GM12878 (cell line): ENCODE data around the gene MYOM3. TPM values are rescaled to one million over a fixed set of nuclear protein-coding genes. Genes with fewer than 3 reads are reported as not detected.

Experiments
- ATAC-seq: fragments of 200-7000 bp; cut with Tn5 transposase; 3 replicates; pipeline ENCODE4 v1.9.1; 2020; ENCODE audit warnings: mild to moderate bottlenecking, moderate library complexity
- BruUV-seq: library from RNA; stranded (reverse); fragments of 400-500 nt; replicated peaks from 2 replicates; lab custom pipeline; 2021; lab: Mats Ljungman, UMichigan
- CTCF ChIA-PET: fragments of 300-600 bp; sonication (Branson Sonifier 250); formaldehyde crosslinking; extraction: SDS; loops from one replicate; lab custom pipeline; 2021; ENCODE audit warnings: inconsistent platforms; lab: Yijun Ruan, JAX
- POLR2A ChIA-PET: fragments of 350-600 bp; formaldehyde crosslinking; extraction: SDS; loops from one replicate; lab custom pipeline; 2021; ENCODE audit warnings: inconsistent platforms; lab: Charles Lee
- RAD21 ChIA-PET: fragments of 300-600 bp; sonication (Branson Sonifier 250); formaldehyde crosslinking; loops from one replicate; lab custom pipeline; 2023; ENCODE audit warnings: antibody characterized with exemption; ENCODE audit not compliant: unreplicated experiment; lab: Charles Lee
- SMC1A ChIA-PET: fragments of 300-600 bp; sonication (Branson Sonifier 250); formaldehyde crosslinking; loops from one replicate; lab custom pipeline; 2023; ENCODE audit not compliant: unreplicated experiment, uncharacterized antibody; lab: Charles Lee
- DNase-seq: peaks from one replicate; pipeline ENCODE4 v3.0.0-alpha.2; 2011; ENCODE audit warnings: low read depth, low spot score
- FAIRE-seq: peaks from 3 replicates; lab custom pipeline; 2011; peaks lifted over from hg19 to GRCh38; lab: Jason Lieb, UNC
- H2AFZ ChIP-seq: 2 replicates; pipeline ENCODE4 v1.6.0; 2011; ENCODE audit warnings: low read depth, low read length, control low read depth; ENCODE audit not compliant: control insufficient read depth
- H3K27ac ChIP-seq: 2 replicates; pipeline ENCODE4 v1.5.1; 2011; ENCODE audit warnings: control low read depth; ENCODE audit not compliant: control insufficient read depth, insufficient read depth
- H3K27me3 ChIP-seq, 2 experiments: replicated peaks in 1 of 2; 2 replicates each; pipeline versions ENCODE4 v1.6.0 to v1.6.1; 2011; ENCODE audit warnings: low read length in 1 of 2; ENCODE audit not compliant: control insufficient read depth in 2 of 2, insufficient read depth in 2 of 2
- H3K36me3 ChIP-seq, 2 experiments: 2 replicates each; pipeline ENCODE4 v1.5.1; 2011; ENCODE audit warnings: low read length in 1 of 2; ENCODE audit not compliant: control insufficient read depth in 2 of 2, insufficient read depth in 2 of 2
- H3K4me1 ChIP-seq: 2 replicates; pipeline ENCODE4 v1.6.1; 2011; ENCODE audit warnings: mild to moderate bottlenecking, low read length, moderate library complexity, mixed read lengths; ENCODE audit not compliant: control insufficient read depth, insufficient read depth
- H3K4me2 ChIP-seq: 2 replicates; pipeline ENCODE4 v1.6.0; 2011; ENCODE audit warnings: control low read depth; ENCODE audit not compliant: control insufficient read depth, insufficient read depth
- H3K4me3 ChIP-seq: fragments of 200-600 bp; sonication (generic); 2 replicates; pipeline ENCODE4 v1.5.1; 2016
- H3K79me2 ChIP-seq: 2 replicates; pipeline ENCODE4 v1.6.0; 2011; ENCODE audit warnings: low read length; ENCODE audit not compliant: control insufficient read depth, insufficient read depth
- H3K9ac ChIP-seq: 2 replicates; pipeline ENCODE4 v1.8.0; 2011; ENCODE audit warnings: low read length, control low read depth, mixed read lengths; ENCODE audit not compliant: control insufficient read depth, insufficient read depth
- H3K9me3 ChIP-seq: replicated peaks from 3 replicates; pipeline ENCODE4 v1.5.1; 2011; ENCODE audit warnings: mild to moderate bottlenecking, low read length; ENCODE audit not compliant: control insufficient read depth, insufficient read depth
- H4K20me1 ChIP-seq: 2 replicates; pipeline ENCODE4 v1.6.0; 2011; ENCODE audit not compliant: control insufficient read depth, insufficient read depth
- ATF7 ChIP-seq: fragments of 450-650 bp; IDR thresholded peaks from 2 replicates; pipeline ENCODE4 v1.6.1; 2016; ENCODE audit warnings: low read depth, mild to moderate bottlenecking
- BCL11A ChIP-seq: IDR thresholded peaks from 2 replicates; pipeline ENCODE4 v1.6.1; 2011; ENCODE audit warnings: low read depth, low read length
- CBX3 ChIP-seq: fragments of 200-600 bp; sonication (generic); IDR thresholded peaks from 2 replicates; pipeline ENCODE4 v1.6.1; 2016; ENCODE audit warnings: low read depth, borderline replicate concordance
- CHD2 ChIP-seq: IDR thresholded peaks from 2 replicates; pipeline ENCODE4 v1.6.1; 2011; ENCODE audit warnings: low read depth, low read length, improper control_type of control experiment, borderline replicate concordance
- EED ChIP-seq: sonication (generic); IDR thresholded peaks from 2 replicates; pipeline ENCODE4 v1.6.1; 2016; ENCODE audit warnings: antibody characterized with exemption, low read depth
- IKZF2 ChIP-seq, 2 experiments: fragments of 450-650 bp; IDR thresholded peaks; 2 replicates each; pipeline ENCODE4 v1.6.1; 2017; ENCODE audit warnings: mild to moderate bottlenecking in 2 of 2, moderate library complexity in 2 of 2
- KAT2A ChIP-seq: conservative IDR thresholded peaks from 2 replicates; pipeline ENCODE4 v1.6.1; 2011; ENCODE audit warnings: low read depth, low read length; ENCODE audit not compliant: control insufficient read depth
- NFYB ChIP-seq: IDR thresholded peaks from 2 replicates; pipeline ENCODE4 v1.6.1; 2011; ENCODE audit warnings: low read depth, mild to moderate bottlenecking, low read length, improper control_type of control experiment, moderate library complexity; ENCODE audit not compliant: insufficient read depth
- NRF1 ChIP-seq: conservative IDR thresholded peaks from 2 replicates; pipeline ENCODE4 v1.6.1; 2011; ENCODE audit warnings: mild to moderate bottlenecking, low read depth, low read length, improper control_type of control experiment
- POLR2A ChIP-seq: IDR thresholded peaks from 2 replicates; pipeline ENCODE4 v1.6.1; 2011; ENCODE audit warnings: low read depth, mild to moderate bottlenecking, low read length
- POLR2AphosphoS5 ChIP-seq: IDR thresholded peaks from 2 replicates; pipeline ENCODE4 v1.6.1; 2011; ENCODE audit warnings: mild to moderate bottlenecking, low read length, inconsistent platforms
- RAD21 ChIP-seq: IDR thresholded peaks from 2 replicates; pipeline ENCODE4 v1.6.1; 2011; ENCODE audit warnings: mild to moderate bottlenecking, low read depth, low read length, moderate library complexity; ENCODE audit not compliant: insufficient read depth
- RB1 ChIP-seq: fragments of 450-650 bp; formaldehyde crosslinking; IDR thresholded peaks from 2 replicates; pipeline ENCODE4 v1.6.1; 2017; ENCODE audit warnings: mild to moderate bottlenecking, borderline replicate concordance
- RBBP5 ChIP-seq: fragments of 200-600 bp; sonication (generic); conservative IDR thresholded peaks from 2 replicates; pipeline ENCODE4 v1.6.1; 2016
- SMAD1 ChIP-seq: fragments of 450-650 bp; IDR thresholded peaks from 2 replicates; pipeline ENCODE4 v1.6.1; 2018; ENCODE audit warnings: mild to moderate bottlenecking, low read depth; ENCODE audit not compliant: partially characterized antibody
- SMC3 ChIP-seq: IDR thresholded peaks from 2 replicates; pipeline ENCODE4 v1.6.1; 2011; ENCODE audit warnings: low read length, improper control_type of control experiment, borderline replicate concordance
- TAF1 ChIP-seq: IDR thresholded peaks from 2 replicates; pipeline ENCODE4 v1.6.1; 2011; ENCODE audit warnings: mild to moderate bottlenecking, low read depth, low read length, borderline replicate concordance
- YBX1 ChIP-seq: fragments of 450-650 bp; IDR thresholded peaks from 2 replicates; pipeline ENCODE4 v1.6.1; 2016; ENCODE audit warnings: antibody characterized with exemption
- YY1 ChIP-seq: IDR thresholded peaks from 2 replicates; pipeline ENCODE4 v1.6.1; 2011; ENCODE audit warnings: low read depth, mild to moderate bottlenecking, low read length
- ZNF274 ChIP-seq: IDR thresholded peaks from one replicate; pipeline ENCODE4 v1.8.0; 2011; ENCODE audit not compliant: insufficient read length, insufficient read depth
- WGBS: methylation state at CpG from one replicate; pipeline ENCODE4 v1.1.6; 2016; ENCODE audit warnings: low lambda C conversion rate; ENCODE audit not compliant: insufficient replicate concordance, insufficient coverage; ENCODE audit errors: missing lambda C conversion rate; 5-methylcytosine and 5-hydroxymethylcytosine counted together
- in situ Hi-C: fragments of 300-500 bp; cut with MboI; formaldehyde crosslinking; loops from 9 replicates; pipeline ENCODE4 v1.14.3; 2018; ENCODE audit warnings: mixed read lengths
- intact Hi-C: fragments of 100-400 bp; cut with micrococcal nuclease; formaldehyde crosslinking; loops from one replicate; pipeline ENCODE4 v1.14.2; 2022; ENCODE audit not compliant: unreplicated experiment
- polyA plus RNA-seq, 11 experiments: library from polyadenylated mRNA; depleted of rRNA in 4 of 11; unstranded in 6 of 11; stranded (reverse) in 5 of 11; fragments of >200 nt; fragmentation: Nextera tagmentation in 4 of 11; fragmentation: Illumina TruSeq in 1 of 11; extraction: Ambion mirVana in 4 of 11; extraction: Trizol in 1 of 11; gene quantifications; 1 replicate in 1 of 11; 2 replicates in 10 of 11; pipeline versions ENCODE4 v1.2.1 to v1.2.3, GENCODE V29; 2011 to 2016; ENCODE audit warnings: inconsistent platforms in 2 of 11, missing spikeins in 2 of 11, low read depth in 1 of 11
- total RNA-seq, 4 experiments: library from RNA; depleted of rRNA in 3 of 4; stranded (reverse); fragments of >200 nt in 3 of 4; fragmentation: Illumina TruSeq in 1 of 4; extraction: Trizol in 1 of 4; gene quantifications; 2 replicates each; pipeline versions ENCODE4 v1.2.1 to v1.2.3, GENCODE V29; 2013 to 2021
- TF ChIP-seq, protein P1 (sequence below), 3 experiments: IDR thresholded peaks in 2 of 3; conservative IDR thresholded peaks in 1 of 3; 2 replicates each; pipeline ENCODE4 v1.5.1; 2011; ENCODE audit warnings: low read depth in 3 of 3, low read length in 3 of 3, mild to moderate bottlenecking in 3 of 3, control low read depth in 2 of 3, moderate library complexity in 2 of 3, inconsistent platforms in 1 of 3, mixed read lengths in 1 of 3; ENCODE audit not compliant: control insufficient read depth in 2 of 3, insufficient read depth in 1 of 3; ENCODE audit errors: extremely low read depth in 1 of 3

Gene MYOM3
- total and polyA plus RNA-seq, 10 of the 15 experiments (the other 5 are each of a cell fraction or from before 2014, with no cell fraction given), result 0.06 TPM; not detected in 9

DNA sequence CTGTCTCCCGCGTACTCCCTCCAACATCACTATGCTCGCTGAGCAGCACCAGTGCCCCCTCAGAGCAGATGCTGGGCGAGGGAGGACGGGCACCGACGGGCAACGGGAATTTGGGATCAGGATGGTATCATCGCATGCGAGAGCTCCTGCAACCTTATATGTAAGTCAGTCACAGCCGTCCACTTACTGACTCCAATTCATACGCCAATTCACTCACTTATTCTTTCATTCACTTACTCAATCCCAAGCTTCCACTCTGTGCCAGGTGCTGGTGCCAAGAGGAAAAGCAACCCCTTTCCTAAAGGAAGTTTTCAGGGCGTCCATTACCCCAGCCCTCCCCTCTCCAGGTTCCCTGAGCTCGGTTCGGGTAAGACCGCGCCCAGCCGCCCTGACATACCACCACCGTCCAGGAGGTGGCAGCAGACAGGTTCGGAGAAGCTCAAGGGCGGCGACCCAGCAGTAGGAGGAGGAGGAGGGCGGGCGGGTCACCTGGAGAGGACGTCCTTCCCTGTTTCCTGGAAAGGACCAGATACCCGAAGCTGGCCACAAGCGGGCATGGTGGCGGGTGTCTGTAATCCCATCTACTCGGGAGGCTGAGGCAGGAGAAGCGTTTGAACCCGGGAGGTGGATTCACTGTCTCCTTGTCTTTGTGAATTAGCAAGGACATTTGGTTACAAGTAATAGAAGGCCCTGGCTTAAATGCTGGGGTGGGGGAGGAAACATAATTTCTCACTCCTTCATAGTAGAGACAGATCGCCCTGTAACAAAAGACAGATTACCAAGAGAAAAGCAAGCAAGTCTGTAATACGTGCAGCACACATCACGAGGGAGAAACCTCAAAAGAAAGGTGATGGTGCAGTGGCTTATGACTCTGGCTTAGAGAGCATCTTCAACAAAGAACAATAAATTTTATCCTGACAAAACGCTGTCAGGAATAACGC is 38.6 kb upstream of the MYOM3 start:
- POLR2A ChIA-PET, result interaction anchor here (0.6 to 1.6 kb wide), 3 partner anchors 51 to 241 kb away, joined by 3 read pairs; no protein-coding TSS in a partner anchor
- CTCF ChIA-PET, result interaction anchor here (0.5 to 10.4 kb wide), 47 partner anchors 8 to 1747 kb away, joined by 3 to 134 read pairs (median 4); partner anchors contain the start of genes IFNLR1 and NIPAL3

More for the DNA sequence above, 38.6 kb upstream of the MYOM3 start:
- ATAC-seq (peak; percentile 98), DNase-seq (peak; percentile 24), FAIRE-seq (peak; percentile 92)
- peak overlapping the region; percentile 48 for H2AFZ ChIP-seq
- 10% methylated on average over 31 of the region's 36 CpGs for WGBS
- H4K20me1 ChIP-seq, result no peaks in the 10 kb centered on the region; the same call in 1 of the 2 replicates
- no peak for TF ChIP-seq POLR2AphosphoS5
- no peak for TF ChIP-seq RBBP5
- TF ChIP-seq POLR2A, result no peak
- TF ChIP-seq ATF7, result no peak
- no peak for TF ChIP-seq BCL11A
- no peak for TF ChIP-seq YY1
- TF ChIP-seq, protein P1, sequence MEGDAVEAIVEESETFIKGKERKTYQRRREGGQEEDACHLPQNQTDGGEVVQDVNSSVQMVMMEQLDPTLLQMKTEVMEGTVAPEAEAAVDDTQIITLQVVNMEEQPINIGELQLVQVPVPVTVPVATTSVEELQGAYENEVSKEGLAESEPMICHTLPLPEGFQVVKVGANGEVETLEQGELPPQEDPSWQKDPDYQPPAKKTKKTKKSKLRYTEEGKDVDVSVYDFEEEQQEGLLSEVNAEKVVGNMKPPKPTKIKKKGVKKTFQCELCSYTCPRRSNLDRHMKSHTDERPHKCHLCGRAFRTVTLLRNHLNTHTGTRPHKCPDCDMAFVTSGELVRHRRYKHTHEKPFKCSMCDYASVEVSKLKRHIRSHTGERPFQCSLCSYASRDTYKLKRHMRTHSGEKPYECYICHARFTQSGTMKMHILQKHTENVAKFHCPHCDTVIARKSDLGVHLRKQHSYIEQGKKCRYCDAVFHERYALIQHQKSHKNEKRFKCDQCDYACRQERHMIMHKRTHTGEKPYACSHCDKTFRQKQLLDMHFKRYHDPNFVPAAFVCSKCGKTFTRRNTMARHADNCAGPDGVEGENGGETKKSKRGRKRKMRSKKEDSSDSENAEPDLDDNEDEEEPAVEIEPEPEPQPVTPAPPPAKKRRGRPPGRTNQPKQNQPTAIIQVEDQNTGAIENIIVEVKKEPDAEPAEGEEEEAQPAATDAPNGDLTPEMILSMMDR (IDR thresholded peaks at IDR 0.05 in 2 of 3, conservative IDR thresholded peaks at IDR 0.05 in 1 of 3; ENCODE audit: control insufficient read depth in 2 of 3, extremely low read depth in 1 of 3, insufficient read depth in 1 of 3, low read depth in 3 of 3, low read length in 3 of 3), result peak; percentile 76 to 93 (median 87)
- TF ChIP-seq SMAD1, result no peak
- no peak for TF ChIP-seq TAF1
- 0 out of 2 replicates have a peak, but pooled peaks have one; percentile 27 for TF ChIP-seq EED
- TF ChIP-seq YBX1, result no peak
- peak; percentile 60; the same call in 1 of the 2 replicates for TF ChIP-seq SMC3
- peak; percentile 44; the same call in 1 of the 2 replicates for TF ChIP-seq RB1
- TF ChIP-seq NFYB, result no peak
- no peak for TF ChIP-seq KAT2A
- TF ChIP-seq CBX3, result no peak
- TF ChIP-seq CHD2, result no peak
- peak; percentile 91 for TF ChIP-seq RAD21
- TF ChIP-seq ZNF274, result no peak
- no peak for TF ChIP-seq NRF1
- no peak for TF ChIP-seq IKZF2 (IDR thresholded peaks at IDR 0.05)
- in situ Hi-C loops (no loop called here), intact Hi-C loops (loop anchor here (1.0 to 5.0 kb wide), 3 partner anchors 48 to 242 kb away; no protein-coding TSS in a partner anchor)
- no peak overlapping the region for H3K4me3 ChIP-seq
- peak overlapping the region; percentile 62 for H3K4me2 ChIP-seq
- H3K27ac ChIP-seq, result no peak overlapping the region
- no peaks in the 10 kb centered on the region for H3K79me2 ChIP-seq
- RAD21 ChIA-PET, result interaction anchor here (0.6 to 4.9 kb wide), 13 partner anchors 32 to 437 kb away, joined by 3 to 80 read pairs (median 3); no protein-coding TSS in a partner anchor
- SMC1A ChIA-PET, result interaction anchor here (0.8 to 9.5 kb wide), 12 partner anchors 8 to 376 kb away, joined by 3 to 104 read pairs (median 6); no protein-coding TSS in a partner anchor
- no TSS peak for BruUV-seq
- no peak overlapping the region for H3K9ac ChIP-seq
- H3K4me1 ChIP-seq, result peaks cover 11% of the 10 kb centered on the region
- H3K27me3 ChIP-seq, result peaks cover 3 to 4% of the 10 kb centered on the region in 2 experiments; a peak in 3 of 4 replicates
- H3K36me3 ChIP-seq, result no peaks in the 10 kb centered on the region
- no peaks in the 10 kb centered on the region for H3K9me3 ChIP-seq
